ENCODE results near the gene KLHL40. TPM values are rescaled to one million over a fixed set of nuclear protein-coding genes. Genes with fewer than 3 reads are reported as not detected.

KLHL40 gene
- polyA plus RNA-seq, 1 donor from 2014 or later: not detected

GRCh38 chr3:42653560-42654330 lies 31.6 kb upstream of the KLHL40 start, which contains the start of gene ZBTB47:
ZBTB47 (plus strand) TSS chr3:42653697; CDS start chr3:42658356, 4,659 bp downstream.
- no peaks in the 10 kb centered on the region for H3K79me2 ChIP-seq (replicated peaks; ENCODE audit: insufficient read depth, low read length)
- no peaks in the 10 kb centered on the region for H3K9me3 ChIP-seq (ENCODE audit: low read length)
- peak within 1 kb of the TSS; percentile 33 for H2AFZ ChIP-seq (ENCODE audit: low read depth, low read length)
- H3K9me2 ChIP-seq (ENCODE audit: insufficient read depth, low read length): no peaks in the 10 kb centered on the region
- H3F3A ChIP-seq (ENCODE audit: insufficient read depth, low read length, poor library complexity, severe bottlenecking): no peaks in the 10 kb centered on the region
- no peaks in the 10 kb centered on the region for H4K20me1 ChIP-seq (ENCODE audit: insufficient read depth)
- TF ChIP-seq MXI1 (conservative IDR thresholded peaks at IDR 0.05; ENCODE audit: poor library complexity, severe bottlenecking) (no peak), POLR2AphosphoS5 (IDR thresholded peaks at IDR 0.05) (no peak), TAF1 (IDR thresholded peaks at IDR 0.05; ENCODE audit: low read depth) (no peak), SMC3 (conservative IDR thresholded peaks at IDR 0.05; ENCODE audit: poor library complexity) (no peak), EP300 (conservative IDR thresholded peaks at IDR 0.05; ENCODE audit: poor library complexity, severe bottlenecking) (no peak), EZH2 (IDR thresholded peaks at IDR 0.05; ENCODE audit: borderline replicate concordance, insufficient read depth, low read length, poor library complexity, severe bottlenecking) (no peak)
- TF ChIP-seq, protein P1, sequence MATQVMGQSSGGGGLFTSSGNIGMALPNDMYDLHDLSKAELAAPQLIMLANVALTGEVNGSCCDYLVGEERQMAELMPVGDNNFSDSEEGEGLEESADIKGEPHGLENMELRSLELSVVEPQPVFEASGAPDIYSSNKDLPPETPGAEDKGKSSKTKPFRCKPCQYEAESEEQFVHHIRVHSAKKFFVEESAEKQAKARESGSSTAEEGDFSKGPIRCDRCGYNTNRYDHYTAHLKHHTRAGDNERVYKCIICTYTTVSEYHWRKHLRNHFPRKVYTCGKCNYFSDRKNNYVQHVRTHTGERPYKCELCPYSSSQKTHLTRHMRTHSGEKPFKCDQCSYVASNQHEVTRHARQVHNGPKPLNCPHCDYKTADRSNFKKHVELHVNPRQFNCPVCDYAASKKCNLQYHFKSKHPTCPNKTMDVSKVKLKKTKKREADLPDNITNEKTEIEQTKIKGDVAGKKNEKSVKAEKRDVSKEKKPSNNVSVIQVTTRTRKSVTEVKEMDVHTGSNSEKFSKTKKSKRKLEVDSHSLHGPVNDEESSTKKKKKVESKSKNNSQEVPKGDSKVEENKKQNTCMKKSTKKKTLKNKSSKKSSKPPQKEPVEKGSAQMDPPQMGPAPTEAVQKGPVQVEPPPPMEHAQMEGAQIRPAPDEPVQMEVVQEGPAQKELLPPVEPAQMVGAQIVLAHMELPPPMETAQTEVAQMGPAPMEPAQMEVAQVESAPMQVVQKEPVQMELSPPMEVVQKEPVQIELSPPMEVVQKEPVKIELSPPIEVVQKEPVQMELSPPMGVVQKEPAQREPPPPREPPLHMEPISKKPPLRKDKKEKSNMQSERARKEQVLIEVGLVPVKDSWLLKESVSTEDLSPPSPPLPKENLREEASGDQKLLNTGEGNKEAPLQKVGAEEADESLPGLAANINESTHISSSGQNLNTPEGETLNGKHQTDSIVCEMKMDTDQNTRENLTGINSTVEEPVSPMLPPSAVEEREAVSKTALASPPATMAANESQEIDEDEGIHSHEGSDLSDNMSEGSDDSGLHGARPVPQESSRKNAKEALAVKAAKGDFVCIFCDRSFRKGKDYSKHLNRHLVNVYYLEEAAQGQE (IDR thresholded peaks at IDR 0.05; ENCODE audit: borderline replicate concordance): no peak
- TF ChIP-seq, protein P2, sequence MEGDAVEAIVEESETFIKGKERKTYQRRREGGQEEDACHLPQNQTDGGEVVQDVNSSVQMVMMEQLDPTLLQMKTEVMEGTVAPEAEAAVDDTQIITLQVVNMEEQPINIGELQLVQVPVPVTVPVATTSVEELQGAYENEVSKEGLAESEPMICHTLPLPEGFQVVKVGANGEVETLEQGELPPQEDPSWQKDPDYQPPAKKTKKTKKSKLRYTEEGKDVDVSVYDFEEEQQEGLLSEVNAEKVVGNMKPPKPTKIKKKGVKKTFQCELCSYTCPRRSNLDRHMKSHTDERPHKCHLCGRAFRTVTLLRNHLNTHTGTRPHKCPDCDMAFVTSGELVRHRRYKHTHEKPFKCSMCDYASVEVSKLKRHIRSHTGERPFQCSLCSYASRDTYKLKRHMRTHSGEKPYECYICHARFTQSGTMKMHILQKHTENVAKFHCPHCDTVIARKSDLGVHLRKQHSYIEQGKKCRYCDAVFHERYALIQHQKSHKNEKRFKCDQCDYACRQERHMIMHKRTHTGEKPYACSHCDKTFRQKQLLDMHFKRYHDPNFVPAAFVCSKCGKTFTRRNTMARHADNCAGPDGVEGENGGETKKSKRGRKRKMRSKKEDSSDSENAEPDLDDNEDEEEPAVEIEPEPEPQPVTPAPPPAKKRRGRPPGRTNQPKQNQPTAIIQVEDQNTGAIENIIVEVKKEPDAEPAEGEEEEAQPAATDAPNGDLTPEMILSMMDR (IDR thresholded peaks at IDR 0.05; ENCODE audit: poor library complexity, severe bottlenecking): no peak
- H3K36me3 ChIP-seq (ENCODE audit: insufficient read depth, low read length): no peaks in the 10 kb centered on the region
- H3K9ac ChIP-seq (ENCODE audit: low read length): peak within 1 kb of the TSS; percentile 71
- no peaks in the 10 kb centered on the region for H3K27me3 ChIP-seq (ENCODE audit: insufficient read depth, low read depth, low read length)
- H3K4me2 ChIP-seq (ENCODE audit: low read length): no peak within 1 kb of the TSS
- peak within 1 kb of the TSS; percentile 86 for H3K4me3 ChIP-seq (ENCODE audit: low read length)
- no peak within 1 kb of the TSS for H3K27ac ChIP-seq (ENCODE audit: low read length)

- Histone ChIP-seq H3K79me2 (replicated peaks; ENCODE audit: insufficient read depth, low read length) (no peaks in the 10 kb centered on the region), H3K9ac (ENCODE audit: low read length) (peak overlapping the region; percentile 71), H3F3A (ENCODE audit: insufficient read depth, low read length, poor library complexity, severe bottlenecking) (no peaks in the 10 kb centered on the region), H3K9me3 (ENCODE audit: low read length) (no peaks in the 10 kb centered on the region), H2AFZ (ENCODE audit: low read depth, low read length) (peak overlapping the region; percentile 33), H3K27ac (ENCODE audit: low read length) (no peak overlapping the region), H3K36me3 (ENCODE audit: insufficient read depth, low read length) (no peaks in the 10 kb centered on the region), H3K27me3 (ENCODE audit: insufficient read depth, low read depth, low read length) (no peaks in the 10 kb centered on the region), H3K4me2 (ENCODE audit: low read length) (peak overlapping the region; percentile 51), H3K9me2 (ENCODE audit: insufficient read depth, low read length) (no peaks in the 10 kb centered on the region), H3K4me3 (ENCODE audit: low read length) (peak overlapping the region; percentile 86), H4K20me1 (ENCODE audit: insufficient read depth) (no peaks in the 10 kb centered on the region)
- TF ChIP-seq, protein P2 (IDR thresholded peaks at IDR 0.05; ENCODE audit: poor library complexity, severe bottlenecking): peak; percentile 52
- TF ChIP-seq SMC3 (conservative IDR thresholded peaks at IDR 0.05; ENCODE audit: poor library complexity): no peak
These were observed 30.8 kb upstream of the KLHL40 start for GRCh38 chr3:42654331-42655201.
